Measurements from ENCODE around the gene VAC14.

GRCh38 chr16:70768203-70768580 is 32.8 kb downstream of the VAC14 start:
- TF ChIP-seq ZFHX2 (tag by site-specific recombination; conservative IDR thresholded peaks at IDR 0.05) (no peak), ZNF404 (tag by site-specific recombination; IDR thresholded peaks at IDR 0.05) (no peak), YY1 (tag by site-specific recombination; IDR thresholded peaks at IDR 0.05) (no peak), SP2 (tag by site-specific recombination; IDR thresholded peaks at IDR 0.05) (no peak), CTCF (tag by site-specific recombination; IDR thresholded peaks at IDR 0.05) (no peak), ZNF335 (tag by site-specific recombination; conservative IDR thresholded peaks at IDR 0.05) (no peak), ZNF16 (tag by site-specific recombination; IDR thresholded peaks at IDR 0.05; ENCODE audit: low read depth) (no peak), ZNF398 (tag by site-specific recombination; IDR thresholded peaks at IDR 0.05) (no peak), SALL2 (tag by site-specific recombination; IDR thresholded peaks at IDR 0.05; ENCODE audit: borderline replicate concordance) (no peak), TCF7L2 (IDR thresholded peaks at IDR 0.05; ENCODE audit: borderline replicate concordance, low read depth, low read length) (no peak), BCL11A (tag by site-specific recombination; IDR thresholded peaks at IDR 0.05; ENCODE audit: low read depth) (no peak)

Measured in HEK293 (cell line).